A172 (cell line): ENCODE results near the gene DHRSX. TPM values are rescaled to one million over a fixed set of nuclear protein-coding genes. Genes with fewer than 3 reads are reported as not detected.
"Not testable (repeated sequence)": the region's sequence is repeated elsewhere in the genome, so short reads cannot be mapped to it uniquely, and the experiment has no call there.

ENCODE experiments used
- DNase-seq: peaks from one replicate; pipeline ENCODE4 v3.0.0-alpha.2; 2015; ENCODE audit warnings: low spot score
- total RNA-seq: library from RNA; depleted of rRNA; stranded (reverse); fragments of >200 nt; shearing (Covaris generic); gene quantifications from 2 replicates; pipeline ENCODE4 v1.2.3, GENCODE V29; 2014

DHRSX gene
- total RNA-seq, 1 experiment from 2014 or later = 47.2 TPM

DNA sequence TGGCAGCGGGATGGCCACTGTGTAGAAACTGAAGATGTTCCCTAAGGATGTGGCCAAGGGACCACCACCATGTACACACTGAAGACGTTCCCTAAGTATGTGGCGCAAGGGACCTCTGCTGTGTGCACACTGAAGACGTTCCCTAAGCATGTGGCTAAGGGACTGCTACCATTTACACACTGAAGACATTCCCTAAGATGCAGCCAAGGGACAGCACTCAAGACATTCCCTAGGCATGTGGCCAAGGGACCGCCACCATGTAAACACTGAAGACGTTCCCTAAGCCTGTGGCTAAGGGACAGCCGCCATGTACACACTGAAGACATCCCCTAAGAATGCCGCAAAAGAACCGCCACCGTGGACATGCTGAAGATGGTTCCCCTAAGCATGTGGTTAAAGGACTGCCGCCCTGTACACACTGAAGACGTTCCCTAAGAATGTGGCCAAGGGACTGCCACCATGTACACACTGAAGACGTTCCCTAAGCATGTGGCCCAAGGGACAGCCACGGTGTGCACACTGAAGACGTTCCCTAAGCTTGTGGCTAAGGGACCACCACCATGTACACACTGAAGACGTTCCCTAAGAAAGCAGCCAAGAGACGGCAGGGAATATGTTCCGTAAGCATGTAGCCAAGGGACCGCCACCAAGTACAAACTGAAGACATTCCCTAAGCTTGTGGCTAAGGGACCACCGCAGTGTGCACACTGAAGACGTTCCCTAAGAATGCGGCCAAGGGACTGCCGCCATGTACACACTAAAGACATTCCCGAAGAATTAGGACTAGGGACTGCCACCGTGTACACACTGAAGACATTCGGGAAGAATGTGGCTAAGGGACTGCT lies 43.3 kb downstream of the DHRSX start:
- no peak for DNase-seq

DNA sequence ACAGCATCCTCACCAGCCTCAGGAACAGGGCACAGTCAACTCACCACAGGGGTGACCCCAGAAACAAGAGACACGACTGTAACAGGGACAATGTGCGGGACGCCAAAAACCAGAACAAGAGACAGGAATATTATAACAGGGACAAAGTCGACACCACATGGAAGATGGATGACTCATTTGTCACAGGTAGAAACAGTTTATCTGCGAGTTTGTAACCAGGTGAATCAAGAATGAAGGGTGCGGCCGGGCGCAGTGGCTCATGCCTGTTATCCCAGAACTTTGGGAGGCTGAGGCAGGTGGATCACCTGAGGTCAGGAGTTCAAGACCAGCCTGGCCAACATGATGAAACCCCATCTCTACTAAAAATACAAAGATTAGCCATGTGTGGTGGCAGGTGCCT lies 44.7 kb downstream of the DHRSX start:
- not testable (repeated sequence) for DNase-seq

DNA sequence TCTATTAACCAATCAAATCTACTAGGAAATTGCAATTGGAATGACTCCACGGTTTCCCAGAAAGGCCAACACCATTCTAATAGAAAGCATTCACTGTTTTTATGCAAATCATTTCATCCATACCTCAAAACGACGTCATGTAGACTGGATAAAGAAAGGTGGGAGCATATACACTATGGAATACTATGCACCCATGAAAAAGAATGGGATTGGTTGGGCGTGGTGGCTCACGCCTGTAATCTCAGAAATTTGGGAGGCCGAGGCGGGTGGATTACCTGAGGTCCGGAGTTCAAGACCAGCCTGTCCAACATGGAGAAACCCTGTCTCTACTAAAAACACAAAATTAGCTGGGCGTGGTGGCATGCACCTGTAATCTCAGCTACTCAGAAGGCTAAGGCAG lies 46.2 kb downstream of the DHRSX start:
- not testable (repeated sequence) for DNase-seq

DNA sequence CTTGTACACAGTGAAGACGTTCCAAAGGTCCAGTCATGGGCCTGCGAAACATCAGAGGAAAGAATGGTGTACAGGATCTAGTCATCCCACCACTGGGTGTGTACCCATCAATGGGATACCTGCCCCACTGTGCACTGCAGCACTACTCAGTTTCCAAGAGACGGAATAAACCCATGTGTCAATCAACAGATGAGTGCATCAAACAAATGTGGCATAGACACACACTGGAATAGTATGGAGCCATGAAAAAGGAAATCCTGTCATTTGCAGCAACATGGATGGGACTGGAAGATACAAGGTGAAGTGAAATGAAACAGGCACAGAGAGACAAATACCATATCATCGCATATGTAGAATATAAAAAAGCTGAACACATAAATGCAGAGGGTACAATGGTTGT lies 48.0 kb downstream of the DHRSX start:
- DNase-seq = no peak

DNA sequence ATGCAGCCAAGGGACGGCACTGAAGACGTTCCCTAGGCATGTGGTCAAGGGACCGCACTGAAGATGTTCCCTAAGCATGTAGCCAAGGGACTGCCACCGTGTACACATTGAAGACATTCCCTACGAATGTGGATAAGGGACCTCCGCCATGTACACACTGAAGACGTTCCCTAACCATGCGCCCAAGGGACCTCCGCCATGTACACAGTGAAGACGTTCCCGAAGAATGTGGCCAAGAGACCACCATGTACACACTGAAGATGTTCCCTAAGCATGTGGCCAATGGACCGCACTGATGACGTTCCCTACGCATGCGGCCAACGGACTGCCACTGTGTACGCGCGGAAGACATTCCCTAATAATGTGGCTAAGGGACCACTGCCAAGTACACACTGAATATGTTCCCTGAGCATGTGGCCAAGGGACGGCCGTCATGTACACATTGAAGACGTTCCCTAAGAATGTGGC lies 48.4 kb downstream of the DHRSX start:
- no peak for DNase-seq

DNA sequence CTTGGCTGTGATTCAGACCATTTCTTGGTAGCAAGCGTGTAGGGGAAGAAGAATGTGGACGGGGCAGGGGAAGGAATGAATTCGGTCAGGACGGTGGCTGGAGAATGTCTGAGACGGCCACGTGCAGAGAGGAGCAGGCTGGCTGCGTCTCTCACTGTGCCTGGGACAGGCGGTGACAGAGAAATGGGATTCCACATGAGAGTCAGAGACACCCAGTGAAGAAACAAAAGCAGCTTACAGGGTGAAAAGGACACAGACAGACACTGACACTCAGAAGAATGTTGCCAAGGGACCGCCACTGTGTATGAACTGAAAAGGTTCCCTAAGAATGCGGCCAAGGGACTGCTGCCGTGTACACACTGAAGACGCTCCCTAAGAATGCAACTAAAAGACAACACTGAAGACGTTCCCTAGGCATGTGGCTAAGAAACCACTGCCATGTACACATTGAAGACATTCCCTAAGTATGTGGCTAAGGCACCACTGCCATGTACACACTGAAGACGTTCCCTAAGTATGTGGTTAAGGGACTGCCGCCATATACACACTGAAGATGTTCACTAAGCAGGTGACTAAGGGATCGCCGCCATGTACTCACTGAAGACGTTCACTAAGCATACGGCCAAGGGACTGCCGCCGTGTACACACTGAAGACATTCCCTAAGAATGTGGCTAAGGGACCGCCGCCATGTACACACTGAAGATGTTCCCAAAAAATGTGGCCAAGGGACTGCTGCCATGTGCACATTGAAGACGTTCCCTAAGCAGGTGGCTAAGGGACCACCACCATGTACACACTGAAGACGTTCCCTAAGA lies 49.1 kb downstream of the DHRSX start:
- DNase-seq = peak; percentile 17

DNA sequence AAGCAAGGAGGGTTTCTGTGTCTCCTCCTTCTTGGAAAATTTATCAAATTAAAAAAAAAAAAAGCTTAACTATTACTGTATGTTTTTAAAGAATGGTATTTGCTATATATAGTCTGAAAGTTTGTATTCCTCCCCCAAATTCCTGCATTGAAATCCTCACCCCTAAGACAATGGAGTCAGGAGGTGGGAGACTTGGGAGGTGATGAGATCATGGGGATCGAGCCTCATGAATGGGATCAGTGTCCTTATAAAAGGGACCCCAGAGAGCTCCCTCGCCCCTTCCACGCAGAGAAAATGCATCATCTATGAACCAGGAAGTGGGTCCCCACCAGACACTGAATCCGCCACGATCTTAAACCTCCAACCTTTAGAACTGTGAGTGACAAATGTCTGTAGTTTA lies 50.1 kb downstream of the DHRSX start:
- DNase-seq = no peak

DNA sequence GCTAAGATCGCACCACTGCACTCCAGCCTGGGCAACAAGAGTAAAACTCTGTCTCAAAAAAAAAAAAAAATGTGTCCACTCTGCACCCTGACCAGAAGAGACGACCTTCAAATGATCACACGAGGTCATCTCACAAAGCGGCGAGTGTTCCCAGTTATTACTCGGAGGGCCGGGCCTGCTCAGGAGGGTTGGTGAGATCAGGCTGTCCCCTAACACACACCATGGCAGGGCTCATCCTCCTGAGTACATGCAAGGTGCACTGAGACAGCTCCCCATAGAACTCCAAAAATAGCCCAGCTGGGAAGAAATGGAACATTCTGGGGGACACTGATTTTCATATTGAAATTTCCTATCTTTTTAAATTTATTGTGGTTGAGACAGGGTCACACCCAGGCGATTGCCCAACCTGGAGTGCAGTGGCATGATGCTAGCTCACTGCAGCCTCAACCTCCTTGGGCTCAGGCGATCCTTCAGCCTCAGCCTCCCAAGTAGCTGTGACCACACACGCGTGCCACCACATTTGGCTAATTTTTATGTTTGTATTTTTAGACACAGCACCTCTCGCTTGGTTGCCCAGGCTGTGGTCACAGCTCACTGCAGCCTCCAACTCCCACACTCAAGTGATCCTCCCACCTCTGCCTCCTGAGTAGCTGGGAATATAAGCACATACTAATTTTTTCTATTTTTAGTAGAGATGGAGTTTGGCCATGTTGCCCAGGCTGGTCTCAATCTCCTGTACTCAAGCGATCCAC lies 51.5 kb downstream of the DHRSX start:
- no peak for DNase-seq

DNA sequence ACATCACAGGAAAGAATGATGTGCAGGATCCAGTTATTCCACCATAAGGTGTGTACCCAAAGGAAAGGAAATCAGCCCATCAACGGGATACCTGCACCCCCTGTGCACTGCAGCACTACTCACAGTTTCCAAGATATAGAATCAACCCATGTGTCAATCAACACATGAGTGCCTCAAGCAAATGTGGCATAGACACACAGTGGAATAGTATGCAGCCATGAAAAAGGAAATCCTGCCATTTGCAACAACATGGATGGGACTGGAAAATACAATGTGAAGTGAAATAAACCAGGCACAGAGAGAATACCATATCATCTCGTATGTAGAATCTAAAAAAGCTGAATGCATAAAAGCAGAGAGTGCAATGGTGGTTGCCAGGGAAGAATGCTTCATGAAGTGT lies 53.3 kb downstream of the DHRSX start:
- DNase-seq = no peak

DNA sequence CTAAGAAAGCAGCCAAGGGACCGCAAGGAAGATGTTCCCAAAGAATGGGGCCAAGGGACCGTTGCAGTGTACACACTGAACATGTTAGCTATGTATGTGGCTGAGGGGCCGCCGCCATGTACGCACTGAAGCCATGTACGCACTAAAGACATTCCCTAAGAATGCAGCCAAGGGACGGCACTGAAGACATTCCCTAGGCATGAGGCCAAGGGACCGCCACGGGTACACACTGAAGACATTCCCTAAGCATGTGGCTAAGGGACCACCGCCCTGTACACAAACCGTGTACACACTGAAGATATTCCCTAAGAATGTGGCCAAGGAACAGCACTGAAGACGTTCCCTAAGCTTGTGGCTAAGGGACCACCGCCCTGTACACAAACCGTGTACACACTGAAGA lies 54.0 kb downstream of the DHRSX start:
- no peak for DNase-seq

DNA sequence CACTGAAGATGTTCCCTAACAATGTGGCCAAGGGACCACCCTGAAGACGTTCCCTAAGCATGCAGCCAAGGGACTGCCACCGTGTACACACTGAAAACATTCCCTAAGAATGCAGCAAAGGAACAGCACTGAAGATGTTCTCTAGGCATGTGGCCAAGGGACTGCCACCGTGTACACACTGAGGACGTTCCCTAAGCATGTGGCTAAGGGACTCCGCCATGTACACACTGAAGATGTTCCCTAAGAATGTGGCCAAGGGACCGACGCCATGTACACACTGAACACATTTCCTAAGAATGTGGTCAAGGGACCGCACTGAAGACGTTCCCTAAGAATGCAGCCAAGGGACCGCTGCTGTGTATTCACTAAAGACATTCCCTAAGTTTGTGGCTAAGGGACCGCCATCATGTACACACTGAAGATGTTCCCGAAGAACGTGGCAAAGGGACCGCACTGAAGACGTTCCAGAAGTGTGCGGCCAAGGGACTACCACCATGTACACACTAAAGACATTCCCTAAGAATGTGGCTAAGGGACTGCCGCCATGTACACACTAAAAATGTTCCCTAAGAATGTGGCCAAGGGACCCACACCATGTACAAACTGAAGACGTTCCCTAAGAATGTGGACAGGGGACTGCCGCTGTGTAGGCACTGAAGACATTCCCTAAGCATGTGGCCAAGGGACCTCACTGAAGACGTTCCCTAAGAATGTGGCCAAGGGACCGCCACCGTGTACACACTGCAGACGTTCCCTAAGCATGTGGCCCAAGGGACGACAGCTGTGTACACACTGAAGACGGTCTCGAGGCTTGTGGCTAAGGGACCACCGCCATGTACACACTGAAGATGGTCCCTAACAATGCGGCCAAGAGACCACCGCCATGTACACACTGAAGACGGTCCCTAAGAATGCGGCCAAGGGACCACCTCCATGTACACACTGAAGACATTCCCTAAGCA lies 54.8 kb downstream of the DHRSX start:
- DNase-seq = no peak

DNA sequence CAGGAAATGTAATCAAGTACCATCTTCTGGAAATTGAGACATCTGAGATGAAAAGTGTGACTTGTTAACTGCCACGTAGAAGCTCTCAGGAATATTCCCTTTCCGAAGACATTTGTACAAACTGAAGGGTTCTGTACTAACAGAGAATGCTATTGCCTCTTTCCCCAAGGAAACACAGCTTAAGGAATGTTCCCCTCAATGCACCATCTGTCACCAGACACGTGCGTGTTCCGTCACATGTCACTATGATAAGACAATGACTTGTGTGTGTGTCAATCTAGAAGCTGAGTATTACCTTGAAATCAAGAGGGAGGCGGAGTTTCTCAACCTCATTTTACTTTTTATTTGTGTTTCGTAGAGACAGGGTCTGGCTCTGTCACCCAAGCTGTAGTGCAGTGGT lies 58.1 kb downstream of the DHRSX start:
- DNase-seq = no peak

DNA sequence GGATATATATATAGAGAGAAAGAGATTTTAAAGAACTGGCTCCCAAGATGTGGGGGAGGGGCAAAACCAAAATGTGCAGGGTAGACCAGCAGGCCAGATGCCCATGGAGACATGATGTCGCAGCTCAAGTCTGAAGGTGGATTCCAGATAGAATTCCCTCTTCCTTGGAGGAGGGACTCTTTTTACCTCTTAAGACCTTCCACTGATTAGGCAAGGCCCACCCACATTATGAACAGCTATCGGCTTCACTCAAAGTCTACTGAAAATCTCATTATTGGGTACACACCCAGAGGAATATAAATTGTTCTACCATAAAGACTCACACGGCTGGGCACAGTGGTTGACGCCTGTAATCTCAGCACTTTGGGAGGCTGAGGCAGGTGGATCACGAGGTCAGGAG lies 59.3 kb downstream of the DHRSX start:
- no peak for DNase-seq

DNA sequence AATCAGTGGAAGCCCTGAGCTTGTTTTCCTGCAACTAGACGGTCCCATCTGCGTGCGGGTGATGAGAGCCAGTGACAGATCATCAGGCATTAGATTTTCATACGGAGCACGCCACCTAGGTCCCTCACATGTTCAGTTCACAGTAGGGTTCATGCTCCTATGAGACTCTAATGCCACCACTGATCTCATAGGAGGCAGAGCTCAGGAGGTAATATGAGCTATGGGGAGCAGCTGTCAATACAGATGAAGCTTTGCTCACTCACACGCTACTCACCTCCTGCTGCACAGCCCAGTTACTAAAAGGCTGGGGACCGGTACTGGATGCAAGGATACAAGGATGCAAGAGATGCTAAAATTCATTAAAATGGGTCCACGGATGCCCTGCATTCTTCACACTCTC lies 61.2 kb downstream of the DHRSX start:
- no peak for DNase-seq

DNA sequence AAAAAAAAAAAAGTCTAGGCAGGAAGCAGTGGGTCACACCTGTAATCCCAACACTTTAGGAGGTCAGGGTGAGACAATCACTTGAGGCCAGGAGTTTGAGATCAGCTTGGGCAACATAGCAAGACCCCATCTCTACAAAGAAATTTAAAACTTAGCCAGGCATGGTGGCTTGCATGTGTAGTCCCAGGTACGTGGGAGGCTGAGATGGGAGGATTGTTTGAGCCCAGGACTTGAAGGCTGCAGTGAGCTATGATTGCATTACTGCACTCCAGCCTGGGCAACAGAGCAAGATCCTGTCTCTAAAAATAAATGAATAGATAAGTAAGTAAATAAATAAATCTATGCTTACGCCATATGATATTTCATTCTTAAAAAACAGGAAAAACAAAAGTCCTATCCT lies 65.3 kb downstream of the DHRSX start:
- DNase-seq = no peak

DNA sequence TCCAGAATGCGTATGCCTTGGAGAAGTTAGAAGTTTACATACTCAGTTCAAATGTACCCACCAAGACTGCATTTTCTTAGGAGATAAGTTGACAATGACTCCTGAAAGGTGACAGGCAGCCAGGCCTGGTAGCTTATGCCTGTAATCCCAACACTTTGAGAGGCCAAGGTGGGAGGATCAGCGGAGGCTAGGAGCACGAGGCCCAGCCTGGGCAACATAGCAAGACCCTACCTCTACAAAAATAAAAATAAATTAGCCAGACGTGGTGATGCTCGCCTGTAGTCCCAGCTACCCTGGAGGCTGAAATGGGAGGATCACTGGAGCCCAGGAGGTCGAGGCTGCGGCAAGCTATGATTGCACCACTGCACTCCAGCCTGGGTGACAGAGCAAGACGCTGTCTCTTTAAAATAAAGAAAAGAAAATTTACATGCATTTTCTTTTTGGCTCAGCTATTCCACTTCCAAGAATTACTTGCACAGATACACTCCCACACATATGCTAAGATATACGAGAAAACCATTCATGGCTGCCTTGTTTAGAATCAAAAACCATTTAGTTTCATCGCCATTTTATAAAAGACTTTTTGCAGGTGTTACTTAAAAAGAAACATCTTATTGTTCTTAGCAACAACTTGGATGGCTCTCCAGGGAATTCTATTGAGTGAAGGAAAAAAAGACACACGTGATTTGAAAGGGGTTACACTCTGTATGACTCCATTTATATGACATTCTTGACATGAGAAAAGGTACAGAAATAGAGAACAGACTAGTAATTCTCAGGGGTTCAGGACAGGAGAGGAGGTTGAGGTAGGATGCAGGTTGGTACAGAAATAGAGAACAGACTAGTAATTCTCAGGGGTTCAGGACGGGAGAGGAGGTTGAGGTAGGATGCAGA lies 66.3 kb downstream of the DHRSX start:
- DNase-seq = no peak

DNA sequence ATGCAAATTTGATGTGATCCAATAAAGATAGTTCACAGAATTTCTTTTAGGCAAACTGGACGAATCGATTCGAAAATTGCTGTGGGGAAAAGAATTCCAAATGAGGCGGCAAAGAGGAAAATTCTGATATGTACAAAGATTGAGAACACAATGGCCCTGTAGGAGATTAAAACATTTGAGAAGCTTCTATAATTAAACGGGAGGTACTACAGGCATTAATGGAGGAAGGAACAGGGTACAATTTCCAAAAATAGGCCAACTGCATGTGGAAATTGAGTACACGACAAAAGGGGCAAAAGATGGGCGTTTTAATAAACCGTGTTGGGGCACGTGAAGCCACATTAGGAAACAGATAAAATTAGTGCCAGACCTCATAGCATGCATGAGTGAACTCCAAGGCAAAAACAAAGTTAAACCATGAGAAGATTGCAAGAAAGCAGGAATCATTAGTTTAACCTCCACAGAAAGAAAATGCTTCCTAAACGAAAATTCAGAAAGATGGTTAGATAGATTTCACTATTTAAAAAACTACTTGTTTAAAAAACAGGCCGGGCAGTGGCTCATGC lies 68.4 kb downstream of the DHRSX start:
- DNase-seq = no peak

DNA sequence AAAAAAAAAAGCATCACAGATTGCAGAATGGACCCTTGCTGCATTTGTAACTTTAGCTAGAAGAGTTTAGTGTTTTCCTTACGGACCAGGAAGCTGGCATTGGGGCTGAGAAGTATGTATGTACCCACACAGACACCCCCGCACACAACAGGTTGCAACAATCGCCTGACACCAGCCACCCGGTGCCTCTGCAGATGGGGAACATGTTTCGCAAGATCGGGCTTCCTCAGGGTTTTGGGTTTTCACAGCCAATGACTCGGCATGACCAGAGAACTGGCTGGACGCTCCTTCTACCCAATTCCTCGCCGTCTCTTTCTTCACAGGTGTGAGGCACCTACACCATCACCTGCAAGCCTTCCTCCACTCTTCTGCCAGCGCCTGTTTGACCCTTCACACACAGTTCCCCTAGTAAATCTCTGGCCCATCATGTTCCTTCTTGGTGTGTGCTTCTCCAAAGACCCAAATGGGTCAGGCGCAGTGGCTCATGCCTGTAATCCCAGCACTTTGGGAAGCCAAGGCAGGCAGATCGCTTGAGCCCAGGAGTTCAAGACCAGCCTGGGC lies 70.4 kb downstream of the DHRSX start:
- no peak for DNase-seq

DNA sequence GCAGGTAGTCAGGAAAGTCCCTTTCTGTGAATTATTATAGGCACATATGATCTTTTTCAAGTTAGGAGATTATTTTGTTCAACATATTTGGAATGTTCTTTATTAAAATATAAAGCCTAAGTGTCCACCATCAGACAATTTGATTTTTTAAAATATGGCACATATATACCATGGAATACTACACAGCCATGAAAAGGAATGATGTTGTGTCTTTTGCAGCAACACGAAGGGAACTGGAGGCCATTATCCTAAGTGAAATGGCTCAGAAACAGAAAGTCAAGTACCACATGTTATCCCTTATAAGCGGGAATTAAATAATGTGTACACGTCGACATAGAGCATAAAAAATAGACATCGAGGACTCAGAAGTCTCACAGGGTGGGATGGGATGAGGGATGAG lies 73.0 kb downstream of the DHRSX start:
- no peak for DNase-seq
